Muscle of leg (tissue), 11 donors: Measurements from ENCODE around the gene STAT6. TPM values are rescaled to one million over a fixed set of nuclear protein-coding genes. Genes with fewer than 3 reads are reported as not detected.

Experiments
- DNase-seq: peaks from one replicate; pipeline ENCODE4 v3.0.0; 2013
- H3K27ac ChIP-seq: one replicate; pipeline ENCODE4 v1.5.1; 2013; ENCODE audit warnings: mild to moderate bottlenecking, low read length, control low read depth
- H3K27me3 ChIP-seq: one replicate; pipeline ENCODE4 v1.6.1; 2013; ENCODE audit warnings: low read length; ENCODE audit not compliant: control insufficient read depth, insufficient read depth
- H3K36me3 ChIP-seq: one replicate; pipeline ENCODE4 v1.6.1; 2013; ENCODE audit warnings: low read length; ENCODE audit not compliant: control insufficient read depth, insufficient read depth
- H3K4me1 ChIP-seq: one replicate; pipeline ENCODE4 v1.6.1; 2013; ENCODE audit warnings: low read length; ENCODE audit not compliant: control insufficient read depth, insufficient read depth
- H3K4me3 ChIP-seq: one replicate; pipeline ENCODE4 v1.5.1; 2013; ENCODE audit warnings: low read length, control low read depth
- H3K9me3 ChIP-seq: replicated peaks from 2 replicates; pipeline ENCODE4 v1.6.1; 2013; ENCODE audit warnings: low read depth, low read length; ENCODE audit not compliant: control insufficient read depth
- WGBS: methylation state at CpG from one replicate; pipeline ENCODE4 v1.1.5; 2013; ENCODE audit warnings: missing lambda C conversion rate; ENCODE audit not compliant: insufficient coverage; 5-methylcytosine and 5-hydroxymethylcytosine counted together
- polyA plus RNA-seq, 8 donors: library from polyadenylated mRNA; unstranded; fragments of 120-200 nt; gene quantifications; one replicate each; pipeline versions ENCODE4 v1.2.1 to v1.2.3, GENCODE V29; 2013; ENCODE audit warnings: inconsistent platforms in 1 of 8, low replicate concordance in 1 of 8; ENCODE audit not compliant: insufficient read length in 8 of 8, insufficient read depth in 1 of 8
- total RNA-seq: library from RNA; stranded (reverse); fragments of 120-200 nt; gene quantifications from one replicate; pipeline ENCODE4 v1.2.4, GENCODE V29; 2013

STAT6 gene
- total and polyA plus RNA-seq, 9 donors = 26.9 to 56.3 (median 36.4) TPM

DNA sequence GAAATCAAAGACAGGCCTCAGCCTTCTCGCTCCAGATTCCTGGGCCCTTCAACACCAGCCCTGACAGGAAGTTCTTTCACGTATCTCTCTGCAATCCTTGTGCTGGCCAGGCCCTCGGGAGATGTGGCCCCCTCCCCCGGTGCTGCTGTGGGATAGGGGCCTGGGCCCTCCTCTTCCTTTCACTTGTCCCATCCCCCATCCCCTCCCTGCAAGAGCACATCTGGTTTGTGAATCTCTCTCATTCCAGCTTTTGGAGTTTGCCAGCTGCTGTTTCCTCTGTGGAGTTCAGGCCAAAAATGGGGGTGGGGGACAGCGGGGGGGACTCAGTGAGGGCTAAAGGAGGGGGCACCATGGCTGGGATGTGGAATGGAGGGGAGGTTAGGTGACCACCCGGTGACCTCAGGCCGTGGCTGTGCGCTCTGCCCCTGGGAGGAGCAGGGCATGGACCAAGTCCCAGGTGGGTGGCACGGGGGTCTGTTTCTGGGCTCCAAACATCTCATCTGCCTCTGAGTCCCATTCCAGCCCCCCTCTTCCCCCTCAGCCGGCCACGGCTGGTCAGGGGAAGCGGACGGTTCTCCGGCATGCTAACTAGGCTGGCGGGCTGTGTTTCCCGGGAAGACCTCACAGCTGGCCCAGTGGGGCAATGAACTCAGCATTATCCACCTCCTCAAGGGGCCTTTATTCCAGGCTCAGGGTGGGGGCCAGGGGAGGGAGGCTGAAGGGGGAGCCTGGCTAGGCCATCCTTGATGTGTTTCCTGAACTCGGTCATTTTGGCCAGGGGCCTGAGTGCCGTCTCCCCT lies 24.6 kb upstream of the STAT6 start:
- peak; percentile 97 for DNase-seq
- peak overlapping the region; percentile 95 for H3K27ac ChIP-seq
- H3K36me3 ChIP-seq = peaks cover 33% of the 10 kb centered on the region
- no peaks in the 10 kb centered on the region for H3K27me3 ChIP-seq
- H3K4me3 ChIP-seq = peak overlapping the region; percentile 22
- no peaks in the 10 kb centered on the region for H3K9me3 ChIP-seq
- WGBS = 7% methylated on average over 7 of the region's 18 CpGs
- H3K4me1 ChIP-seq = peaks cover 81% of the 10 kb centered on the region

DNA sequence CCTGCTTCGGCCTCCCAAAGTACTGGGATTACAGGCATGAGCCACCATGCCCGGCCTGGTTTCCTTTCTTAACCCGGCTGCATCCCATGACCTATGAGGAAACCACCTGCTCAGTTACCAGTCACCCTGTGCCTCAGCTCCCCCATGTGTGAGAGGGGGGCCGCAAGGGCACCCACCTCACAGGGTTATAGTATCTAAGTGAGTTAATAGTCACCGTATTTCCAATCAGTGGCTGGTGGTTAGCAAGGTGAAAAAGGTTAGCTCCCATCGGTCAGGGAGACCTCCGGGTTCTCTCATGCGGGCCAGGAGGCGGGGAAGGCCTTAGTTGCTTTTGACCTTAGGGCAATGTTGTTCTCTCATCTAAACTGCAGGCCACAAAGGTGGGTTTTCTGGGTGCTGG lies 23.8 kb upstream of the STAT6 start:
- 49% methylated on average over 6 of the region's 9 CpGs for WGBS
- peaks cover 5% of the 10 kb centered on the region for H3K27me3 ChIP-seq
- no peak for DNase-seq
- peaks cover 32% of the 10 kb centered on the region for H3K36me3 ChIP-seq
- peaks cover 87% of the 10 kb centered on the region for H3K4me1 ChIP-seq
- no peak overlapping the region for H3K4me3 ChIP-seq
- H3K27ac ChIP-seq = peak overlapping the region; percentile 95
- H3K9me3 ChIP-seq = no peaks in the 10 kb centered on the region

DNA sequence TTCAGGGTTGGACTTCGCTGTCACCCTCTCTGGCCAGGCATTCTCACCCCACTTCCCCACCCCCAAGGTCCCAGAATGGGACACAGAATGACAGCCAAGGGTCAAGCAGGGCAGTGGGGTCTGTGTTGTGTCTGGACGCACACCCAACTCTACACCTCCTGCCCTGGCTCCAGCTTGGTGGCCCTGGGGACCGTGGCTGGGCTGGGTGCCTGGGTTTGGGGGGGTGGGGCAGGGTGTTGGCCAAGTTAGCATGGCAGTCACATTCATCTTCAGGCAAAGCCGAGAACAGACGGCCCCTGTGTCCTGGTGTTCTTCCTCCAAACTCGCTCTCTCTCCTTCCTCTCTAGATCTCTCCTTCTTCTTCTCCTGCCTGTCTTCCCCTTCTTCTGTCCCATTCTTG lies 22.8 kb upstream of the STAT6 start:
- 15% methylated on average over 3 of the region's 6 CpGs for WGBS
- H3K4me1 ChIP-seq = peaks cover 86% of the 10 kb centered on the region
- DNase-seq = no peak
- no peak overlapping the region for H3K4me3 ChIP-seq
- peaks cover 6% of the 10 kb centered on the region for H3K27me3 ChIP-seq
- H3K9me3 ChIP-seq = no peaks in the 10 kb centered on the region
- peak overlapping the region; percentile 72 for H3K27ac ChIP-seq
- H3K36me3 ChIP-seq = peaks cover 22% of the 10 kb centered on the region

DNA sequence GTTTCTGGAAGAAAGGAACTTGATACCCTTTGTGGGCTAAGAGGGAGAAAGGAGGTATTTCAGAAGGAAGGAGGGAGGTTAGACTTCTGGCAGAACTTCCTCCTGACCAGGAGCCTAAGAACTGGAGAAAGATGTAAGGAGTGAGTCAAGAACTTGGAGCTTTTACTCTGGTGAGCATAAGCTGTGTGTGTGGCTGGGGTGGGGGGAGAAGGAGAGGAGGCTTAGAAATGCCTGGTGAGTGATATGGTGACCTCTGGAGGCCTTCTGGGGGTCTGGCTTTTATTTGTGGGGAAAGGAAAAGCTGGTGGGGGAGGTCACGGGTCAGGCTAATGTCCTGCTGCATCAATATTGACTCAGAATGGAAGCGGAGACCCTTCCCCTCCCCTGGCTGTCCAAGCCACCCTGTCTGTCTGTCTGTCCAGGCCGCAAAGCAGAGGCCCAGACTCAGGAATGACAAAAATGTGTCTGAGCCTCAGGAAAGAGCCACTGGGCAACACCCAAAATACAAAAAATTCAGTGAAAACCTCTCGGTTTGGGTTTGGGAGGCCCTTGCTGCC lies 21.9 kb upstream of the STAT6 start:
- WGBS = no CpG with 5 or more reads among the region's 4 CpGs
- Histone ChIP-seq H3K27ac (peak overlapping the region; percentile 71), H3K9me3 (no peaks in the 10 kb centered on the region), H3K4me3 (no peak overlapping the region), H3K4me1 (peaks cover 80% of the 10 kb centered on the region), H3K27me3 (peaks cover 10% of the 10 kb centered on the region), H3K36me3 (peaks cover 14% of the 10 kb centered on the region)
- DNase-seq = no peak

DNA sequence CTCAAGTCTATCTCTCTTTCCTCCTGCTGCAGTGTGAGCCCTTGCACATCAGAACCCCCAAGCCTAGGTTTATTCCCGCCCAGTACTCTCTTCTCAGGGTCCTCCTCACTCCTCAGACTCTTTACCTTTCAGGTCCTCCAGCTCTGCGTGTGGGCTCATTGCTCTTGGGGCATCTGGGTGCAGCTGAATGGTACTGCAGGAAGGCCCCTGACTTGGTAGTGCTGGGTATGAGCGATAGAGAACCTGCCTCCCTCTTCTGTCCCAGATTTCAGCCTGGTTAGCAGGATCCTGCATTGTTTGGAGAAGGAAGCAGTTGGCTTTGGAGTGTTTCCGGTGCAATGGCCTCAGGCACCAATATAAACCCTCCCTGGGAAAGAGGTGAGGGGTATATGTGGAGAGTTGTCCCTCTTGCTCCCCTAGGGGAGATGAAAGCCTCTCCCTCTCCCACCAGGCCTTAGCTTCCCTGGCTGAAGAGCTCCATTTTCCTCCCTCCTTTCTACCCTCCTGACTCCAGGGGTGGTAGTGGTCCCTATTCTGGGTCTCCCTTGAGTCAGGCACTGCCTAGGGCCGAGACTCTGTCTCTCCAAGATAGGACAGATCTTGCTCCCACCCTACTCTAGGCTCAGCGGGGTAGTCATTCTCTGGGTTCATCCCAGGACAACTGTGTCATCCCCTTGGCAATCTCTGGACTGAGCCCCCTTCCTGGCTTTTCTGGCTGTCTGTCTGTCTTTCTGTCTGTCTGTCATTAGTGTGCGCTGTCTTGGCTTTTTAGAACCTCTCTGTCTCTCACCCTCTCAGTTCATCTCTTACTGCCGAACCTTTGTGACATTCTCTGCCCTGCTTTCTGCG lies 21.0 kb upstream of the STAT6 start:
- Histone ChIP-seq H3K27me3 (peaks cover 15% of the 10 kb centered on the region), H3K4me1 (peaks cover 76% of the 10 kb centered on the region), H3K4me3 (peak overlapping the region; percentile 8), H3K9me3 (no peaks in the 10 kb centered on the region), H3K36me3 (peaks cover 14% of the 10 kb centered on the region), H3K27ac (peak overlapping the region; percentile 71)
- 45% methylated on average over 3 of the region's 9 CpGs for WGBS
- no peak for DNase-seq

DNA sequence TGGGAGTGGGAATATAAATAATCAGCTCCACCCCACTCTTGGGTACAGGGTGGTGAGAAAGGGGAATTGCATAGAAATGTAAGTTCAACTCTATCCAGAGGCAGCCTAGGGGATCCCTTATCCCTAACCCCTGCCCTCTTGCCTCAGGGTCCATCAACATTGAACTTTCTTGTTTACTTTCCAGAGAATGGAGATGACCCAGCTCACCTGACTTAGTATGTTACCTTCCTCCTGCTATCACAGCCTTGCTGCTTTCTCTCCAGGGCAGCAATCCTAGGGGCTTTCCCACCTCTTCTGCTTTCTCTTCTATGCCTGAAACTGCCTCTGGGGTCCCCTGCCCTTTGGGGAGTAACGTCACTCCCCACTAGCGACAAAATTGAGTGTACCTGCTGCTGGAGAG lies 19.8 kb upstream of the STAT6 start:
- Histone ChIP-seq H3K27ac (peak overlapping the region; percentile 6), H3K36me3 (peaks cover 10% of the 10 kb centered on the region), H3K27me3 (peaks cover 22% of the 10 kb centered on the region), H3K4me3 (peak overlapping the region; percentile 95), H3K9me3 (no peaks in the 10 kb centered on the region), H3K4me1 (peaks cover 71% of the 10 kb centered on the region)
- no CpG with 5 or more reads among the region's 2 CpGs for WGBS
- no peak for DNase-seq

DNA sequence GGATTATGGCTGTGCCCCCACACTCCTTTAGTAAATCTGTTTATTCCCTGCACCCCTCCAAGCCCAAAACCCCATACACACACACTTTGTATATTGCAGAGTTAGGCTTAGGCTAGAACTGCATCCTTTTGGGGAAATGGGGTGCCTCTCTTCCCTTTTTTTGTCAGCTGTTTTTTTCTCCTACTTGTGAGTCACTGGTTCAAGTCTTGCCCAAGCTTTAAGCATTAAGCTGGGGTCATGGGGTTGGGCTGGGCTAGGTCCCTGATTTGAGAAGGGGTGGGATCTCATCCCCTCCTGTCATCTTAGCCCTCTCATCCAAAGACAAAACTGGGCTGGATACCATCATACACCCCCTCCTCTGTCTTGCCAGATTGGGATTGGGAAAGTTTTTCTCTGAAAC lies 18.7 kb upstream of the STAT6 start:
- H3K4me1 ChIP-seq = peaks cover 60% of the 10 kb centered on the region
- peaks cover 10% of the 10 kb centered on the region for H3K36me3 ChIP-seq
- H3K9me3 ChIP-seq = no peaks in the 10 kb centered on the region
- H3K27ac ChIP-seq = peak overlapping the region; percentile 56
- peaks cover 22% of the 10 kb centered on the region for H3K27me3 ChIP-seq
- peak; percentile 47 for DNase-seq
- peak overlapping the region; percentile 95 for H3K4me3 ChIP-seq

DNA sequence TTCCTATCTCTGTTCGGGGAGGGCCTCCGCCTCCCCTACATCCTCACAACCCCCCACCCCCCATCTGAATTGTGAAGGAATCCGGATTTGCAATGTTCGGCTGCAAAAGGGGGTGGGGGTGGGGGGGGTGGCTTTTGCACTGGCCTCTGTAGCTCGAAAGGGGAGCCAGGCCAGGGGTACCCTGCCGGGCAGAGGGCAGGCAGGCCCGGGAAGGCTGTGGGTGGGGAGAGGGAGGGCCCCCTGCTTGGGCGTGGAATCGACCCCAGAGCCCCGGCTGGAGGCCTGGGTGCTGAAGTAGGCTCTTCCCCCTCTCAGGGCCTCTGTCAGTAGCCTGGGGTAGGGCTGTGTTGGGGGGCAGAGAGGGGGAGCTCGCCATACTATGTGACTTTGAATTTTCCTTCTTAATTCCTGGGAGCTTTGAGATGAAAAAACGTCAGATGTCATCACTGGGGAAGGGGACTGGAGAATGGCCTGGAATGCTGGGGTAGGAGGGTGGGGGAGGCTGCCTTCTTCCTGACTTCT lies 18.2 kb upstream of the STAT6 start:
- Histone ChIP-seq H3K4me3 (peak overlapping the region; percentile 95), H3K4me1 (peaks cover 58% of the 10 kb centered on the region), H3K36me3 (peaks cover 10% of the 10 kb centered on the region), H3K27me3 (peaks cover 22% of the 10 kb centered on the region), H3K27ac (peak overlapping the region; percentile 69), H3K9me3 (no peaks in the 10 kb centered on the region)
- peak; percentile 44 for DNase-seq
- 0% methylated on average over 2 of the region's 12 CpGs for WGBS

DNA sequence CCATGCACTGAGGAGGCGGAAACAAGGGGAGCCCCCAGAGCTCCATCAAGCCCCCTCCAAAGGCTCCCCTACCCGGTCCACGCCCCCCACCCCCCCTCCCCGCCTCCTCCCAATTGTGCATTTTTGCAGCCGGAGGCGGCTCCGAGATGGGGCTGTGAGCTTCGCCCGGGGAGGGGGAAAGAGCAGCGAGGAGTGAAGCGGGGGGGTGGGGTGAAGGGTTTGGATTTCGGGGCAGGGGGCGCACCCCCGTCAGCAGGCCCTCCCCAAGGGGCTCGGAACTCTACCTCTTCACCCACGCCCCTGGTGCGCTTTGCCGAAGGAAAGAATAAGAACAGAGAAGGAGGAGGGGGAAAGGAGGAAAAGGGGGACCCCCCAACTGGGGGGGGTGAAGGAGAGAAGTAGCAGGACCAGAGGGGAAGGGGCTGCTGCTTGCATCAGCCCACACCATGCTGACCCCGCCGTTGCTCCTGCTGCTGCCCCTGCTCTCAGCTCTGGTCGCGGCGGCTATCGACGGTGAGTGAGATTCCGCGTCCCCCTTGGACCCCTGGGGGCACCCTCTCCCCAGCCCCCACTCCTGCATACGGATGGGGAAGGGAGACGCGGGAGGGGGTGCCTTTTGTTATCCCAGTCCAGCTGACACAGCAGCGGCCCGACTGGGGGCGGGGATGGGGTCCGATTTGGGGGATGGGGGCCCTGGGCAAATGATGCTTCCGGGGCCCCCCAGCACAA lies 17.5 kb upstream of the STAT6 start:
- DNase-seq = no peak
- Histone ChIP-seq H3K4me3 (peak overlapping the region; percentile 95), H3K9me3 (no peaks in the 10 kb centered on the region), H3K36me3 (peaks cover 10% of the 10 kb centered on the region), H3K27ac (peak overlapping the region; percentile 97), H3K27me3 (peaks cover 22% of the 10 kb centered on the region), H3K4me1 (peaks cover 51% of the 10 kb centered on the region)
- 0% methylated on average over 2 of the region's 35 CpGs for WGBS
